Mononuclear cell (primary cell): ENCODE results near the gene RNPEPL1. TPM values are rescaled to one million over a fixed set of nuclear protein-coding genes. Genes with fewer than 3 reads are reported as not detected.

Experiments used
- H3K27me3 ChIP-seq: 2 replicates; pipeline ENCODE4 v1.6.0; 2011; ENCODE audit warnings: low read length, control low read depth; ENCODE audit not compliant: insufficient read depth
- H3K4me1 ChIP-seq: 2 replicates; pipeline ENCODE4 v1.5.1; 2011; ENCODE audit warnings: mild to moderate bottlenecking, low read length, control low read depth; ENCODE audit not compliant: insufficient read depth
- H3K4me3 ChIP-seq: 2 replicates; pipeline ENCODE4 v1.5.1; 2011; ENCODE audit warnings: mild to moderate bottlenecking, low read length, moderate library complexity
- H3K9me3 ChIP-seq: 2 replicates; pipeline ENCODE4 v1.5.1; 2011; ENCODE audit warnings: low read depth, mild to moderate bottlenecking, control low read depth, low read length
- total RNA-seq: library from RNA; depleted of rRNA; stranded (reverse); fragments of >200 nt; gene quantifications from one replicate; pipeline ENCODE4 v1.2.3, GENCODE V29; 2012

The RNPEPL1 gene
- total RNA-seq, 1 donor = 41.1 TPM

DNA sequence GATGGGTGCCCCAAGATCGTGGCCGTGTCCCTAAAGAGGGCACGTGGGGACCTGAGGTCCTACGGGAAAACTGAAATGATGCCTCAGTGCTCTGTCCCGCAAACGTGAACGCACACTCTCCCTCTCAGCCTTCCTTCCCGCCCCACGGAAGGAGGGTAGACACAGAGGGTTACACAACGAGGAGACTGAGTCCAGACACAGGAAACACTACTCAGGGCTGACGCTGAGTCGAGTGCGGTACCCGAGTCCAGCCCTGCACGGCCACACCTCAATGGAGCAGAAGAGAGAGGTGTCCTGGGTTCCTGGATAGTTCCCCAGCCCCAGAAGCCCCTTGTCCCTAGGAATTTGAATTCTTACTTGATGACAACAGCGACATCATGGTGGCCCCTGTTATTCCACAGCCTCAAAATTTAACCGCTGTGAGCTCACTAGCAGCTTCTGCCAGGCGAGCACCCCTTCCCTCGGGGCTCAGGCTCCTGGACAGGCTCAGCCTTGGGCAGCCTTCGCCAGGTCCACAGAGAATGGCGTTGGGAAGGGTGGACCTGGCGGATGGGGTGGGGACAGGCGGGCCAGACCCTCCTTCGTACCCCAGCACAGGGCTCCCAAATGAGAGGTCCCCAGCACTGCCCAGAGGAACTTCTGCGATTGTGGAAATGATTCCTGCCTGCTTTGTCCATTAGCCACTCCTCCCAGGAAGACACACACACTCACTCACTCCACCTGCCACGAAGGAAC is 980 bp upstream of the RNPEPL1 start:
- Histone ChIP-seq H3K4me1 (peaks cover 86% of the 10 kb centered on the region), H3K4me3 (peak overlapping the region; percentile 55), H3K27me3 (no peaks in the 10 kb centered on the region), H3K9me3 (no peaks in the 10 kb centered on the region)

DNA sequence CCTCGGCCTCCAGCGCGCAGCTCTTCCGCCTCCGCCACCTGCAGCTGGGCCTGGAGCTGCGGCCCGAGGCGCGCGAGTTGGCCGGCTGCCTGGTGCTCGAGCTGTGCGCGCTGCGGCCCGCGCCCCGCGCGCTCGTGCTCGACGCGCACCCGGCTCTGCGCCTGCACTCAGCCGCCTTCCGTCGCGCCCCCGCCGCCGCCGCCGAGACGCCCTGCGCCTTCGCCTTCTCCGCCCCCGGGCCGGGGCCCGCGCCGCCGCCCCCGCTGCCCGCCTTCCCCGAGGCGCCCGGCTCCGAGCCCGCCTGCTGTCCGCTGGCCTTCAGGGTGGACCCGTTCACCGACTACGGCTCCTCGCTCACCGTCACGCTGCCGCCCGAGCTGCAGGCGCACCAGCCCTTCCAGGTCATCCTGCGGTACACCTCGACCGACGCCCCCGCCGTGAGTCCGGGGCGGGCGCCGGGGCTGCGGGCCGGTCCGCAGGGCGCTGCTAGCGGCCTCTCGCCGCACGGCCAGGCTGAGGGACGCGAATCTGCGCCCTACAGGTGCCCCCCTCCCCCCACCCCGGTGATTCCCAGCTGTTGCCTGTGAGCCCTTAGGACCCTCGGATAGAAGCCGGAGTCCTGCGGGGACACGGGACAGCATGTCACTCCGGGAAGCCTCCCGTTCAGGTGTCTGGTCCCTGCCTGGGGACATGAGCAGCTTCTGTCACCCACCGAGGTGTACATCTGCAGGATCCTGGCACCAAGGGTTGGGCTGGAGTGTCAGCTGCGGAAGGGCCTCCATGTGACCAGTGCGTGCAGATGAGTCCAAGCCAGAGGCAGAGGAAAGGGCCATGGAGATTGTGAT is 616 bp downstream of the RNPEPL1 start:
- H3K4me3 ChIP-seq = peak overlapping the region; percentile 57

DNA sequence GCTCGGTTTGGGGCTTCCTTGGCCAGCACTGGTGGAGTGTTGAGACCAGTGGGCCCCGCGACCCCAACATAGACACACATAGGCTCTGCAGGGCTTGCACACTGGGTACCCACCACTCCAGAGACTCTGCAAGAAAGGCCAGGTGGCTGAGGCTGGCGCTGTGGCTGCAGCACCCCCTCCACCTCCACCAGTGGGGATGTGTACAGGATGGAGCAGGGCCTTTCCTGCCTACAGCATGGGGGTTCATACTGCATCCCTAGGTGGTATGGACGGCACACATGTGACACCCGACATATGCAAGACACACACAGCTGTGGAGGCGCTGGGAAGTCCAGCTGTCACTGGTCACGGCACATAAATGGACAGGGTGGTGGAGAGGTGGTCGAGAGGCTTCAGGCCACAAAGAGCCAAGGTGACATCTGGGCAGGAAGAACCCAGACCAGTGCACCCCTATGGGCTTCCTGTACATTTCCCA is 1.3 kb downstream of the RNPEPL1 start:
- H3K4me1 ChIP-seq = peaks cover 63% of the 10 kb centered on the region
- peak overlapping the region; percentile 57 for H3K4me3 ChIP-seq
- no peaks in the 10 kb centered on the region for H3K9me3 ChIP-seq
- no peaks in the 10 kb centered on the region for H3K27me3 ChIP-seq

More for the DNA sequence above, 616 bp downstream of the RNPEPL1 start:
- H3K9me3 ChIP-seq = no peaks in the 10 kb centered on the region
- no peaks in the 10 kb centered on the region for H3K27me3 ChIP-seq
- H3K4me1 ChIP-seq = peaks cover 70% of the 10 kb centered on the region

DNA sequence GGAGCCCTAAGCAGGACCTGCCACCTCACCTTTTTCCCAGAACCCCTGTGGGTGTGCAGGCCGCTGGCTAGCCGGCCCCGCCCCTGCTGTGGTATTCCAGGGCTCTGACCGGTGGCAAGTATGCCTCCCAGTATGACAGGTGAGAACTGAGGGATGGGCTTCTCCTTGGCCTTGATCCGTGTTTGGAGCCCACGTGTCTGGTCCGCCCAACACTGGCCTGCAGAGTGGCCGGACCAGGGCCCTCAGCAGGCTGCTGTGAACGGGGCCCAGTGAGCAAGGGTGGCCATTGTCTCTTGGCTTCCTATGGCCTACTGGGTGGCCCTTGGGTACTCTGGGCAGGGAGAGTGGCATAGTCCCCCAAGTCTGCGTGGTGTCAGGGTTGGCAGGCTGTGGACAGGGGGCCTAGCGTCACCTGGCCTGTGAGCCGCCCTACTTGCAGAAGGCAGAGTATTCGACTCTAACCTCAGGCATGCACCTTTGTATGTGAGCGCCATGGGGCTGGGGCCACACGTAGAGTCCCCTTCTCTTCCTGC is 1.8 kb downstream of the RNPEPL1 start:
- Histone ChIP-seq H3K4me1 (peaks cover 58% of the 10 kb centered on the region), H3K4me3 (peak overlapping the region; percentile 57), H3K27me3 (no peaks in the 10 kb centered on the region), H3K9me3 (no peaks in the 10 kb centered on the region)

DNA sequence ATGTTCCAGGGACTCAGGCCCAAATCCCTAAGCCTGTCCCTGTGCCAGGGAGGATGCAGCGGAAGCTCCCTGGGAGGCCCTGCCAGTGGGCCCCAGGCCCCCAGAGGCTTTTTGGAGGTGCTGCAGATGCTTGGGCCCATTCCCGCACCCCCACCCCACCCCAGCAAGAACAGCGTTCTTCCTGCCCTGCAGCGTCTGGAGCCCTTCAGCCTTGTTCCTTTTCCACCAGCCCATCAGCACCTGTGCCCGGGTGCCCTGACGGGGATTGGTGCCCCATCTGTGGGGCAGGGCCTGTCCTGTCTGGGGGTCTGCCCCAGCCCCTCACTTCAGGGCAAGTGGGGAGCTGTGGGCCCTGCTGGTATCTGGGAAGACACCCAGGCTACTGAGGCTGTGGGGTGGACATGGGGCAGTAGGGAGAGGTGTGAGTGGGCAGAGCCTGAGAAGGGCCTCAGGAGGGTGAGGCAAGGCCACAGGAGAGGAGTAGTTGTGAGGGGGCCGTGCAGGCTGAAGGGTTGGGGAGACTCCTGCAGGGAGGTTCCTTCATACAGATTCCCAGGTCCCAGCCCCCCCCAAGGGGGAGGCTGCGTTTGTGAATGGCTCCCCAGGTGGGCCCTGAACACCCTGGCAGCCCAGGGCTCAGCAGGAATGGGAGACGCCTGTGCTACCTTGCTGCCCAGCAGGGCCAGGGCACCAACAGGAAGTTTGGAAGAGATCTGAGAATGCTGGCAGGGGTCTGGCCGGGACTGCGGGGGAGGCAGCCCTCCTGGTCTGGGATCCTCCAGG is 2.4 kb downstream of the RNPEPL1 start:
- Histone ChIP-seq H3K4me3 (no peak overlapping the region), H3K9me3 (no peaks in the 10 kb centered on the region), H3K4me1 (peaks cover 51% of the 10 kb centered on the region), H3K27me3 (no peaks in the 10 kb centered on the region)

DNA sequence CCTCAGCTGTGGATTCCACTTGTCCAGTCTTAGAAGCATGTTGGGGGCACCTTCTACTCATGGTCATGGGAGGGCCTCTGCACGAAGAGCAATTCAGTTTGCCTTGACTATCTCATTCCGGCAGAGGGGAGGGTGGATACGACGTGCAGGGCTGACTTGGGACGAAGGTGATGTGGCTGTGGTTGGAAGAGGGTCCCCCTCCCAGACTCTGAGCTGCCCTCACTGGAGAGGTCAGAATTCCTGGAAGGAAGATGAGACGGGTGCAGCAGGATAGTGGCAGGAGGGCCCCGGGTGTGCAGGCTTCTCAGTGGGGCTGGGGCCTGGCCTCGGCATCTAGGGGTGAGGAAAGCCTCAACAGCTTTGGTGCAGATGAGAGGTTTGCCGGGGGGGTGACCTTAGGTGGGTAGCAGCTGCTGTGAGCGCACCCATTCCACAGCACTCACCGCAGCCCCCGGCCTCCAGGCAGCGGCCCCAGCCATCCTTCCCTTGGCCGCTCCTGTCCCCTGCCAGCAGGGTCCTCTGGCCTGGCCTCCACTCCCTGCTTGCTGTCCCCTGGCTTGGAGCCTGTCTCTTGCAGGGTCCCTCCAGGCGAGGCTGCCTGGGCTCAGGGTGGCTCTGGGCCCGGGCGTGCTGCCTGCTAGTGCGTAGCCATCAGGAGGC is 3.2 kb downstream of the RNPEPL1 start:
- H3K4me1 ChIP-seq = peaks cover 46% of the 10 kb centered on the region
- no peaks in the 10 kb centered on the region for H3K27me3 ChIP-seq
- no peaks in the 10 kb centered on the region for H3K9me3 ChIP-seq
- H3K4me3 ChIP-seq = no peak overlapping the region

DNA sequence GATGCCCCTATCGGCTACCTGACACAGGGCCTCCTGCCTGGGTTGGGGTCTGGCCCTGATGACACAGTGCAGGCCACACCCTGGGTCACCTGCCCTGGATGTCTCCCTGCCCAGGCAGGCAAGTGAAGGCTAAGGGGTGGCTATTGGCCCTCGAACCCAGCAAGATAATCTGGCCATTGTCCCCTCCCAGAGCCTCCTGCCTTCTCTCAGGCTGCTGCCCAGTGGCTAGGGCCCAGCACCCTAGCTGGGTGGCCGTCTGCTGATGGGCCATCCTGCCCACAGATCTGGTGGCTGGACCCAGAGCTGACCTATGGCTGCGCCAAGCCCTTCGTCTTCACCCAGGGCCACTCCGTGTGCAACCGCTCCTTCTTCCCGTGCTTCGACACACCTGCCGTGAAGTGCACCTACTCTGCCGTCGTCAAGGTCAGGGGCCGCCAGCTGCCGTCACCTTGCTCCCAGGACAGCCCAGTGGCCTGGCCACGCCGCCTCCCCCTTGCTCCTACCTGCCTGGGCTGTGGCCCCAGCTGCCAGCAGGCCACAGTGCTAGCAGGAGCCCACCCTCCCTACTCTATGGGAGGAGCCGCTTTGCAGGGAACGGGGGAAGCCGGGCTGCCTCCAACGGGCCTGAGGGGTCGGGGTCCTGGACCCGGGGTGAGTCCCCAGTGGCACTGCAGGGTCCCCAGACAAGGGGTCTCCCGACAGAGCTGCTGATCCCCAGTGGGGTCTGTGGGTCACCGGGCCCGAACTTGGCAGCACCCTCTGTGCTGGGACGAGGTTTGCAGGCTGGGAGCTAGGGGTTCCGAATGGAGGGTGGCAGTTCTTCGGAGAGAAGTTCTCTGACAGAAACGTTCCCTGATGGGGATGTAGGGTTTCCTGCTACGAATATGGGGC is 4.1 kb downstream of the RNPEPL1 start:
- no peaks in the 10 kb centered on the region for H3K27me3 ChIP-seq
- H3K9me3 ChIP-seq = no peaks in the 10 kb centered on the region
- H3K4me1 ChIP-seq = peaks cover 36% of the 10 kb centered on the region
- H3K4me3 ChIP-seq = no peak overlapping the region

DNA sequence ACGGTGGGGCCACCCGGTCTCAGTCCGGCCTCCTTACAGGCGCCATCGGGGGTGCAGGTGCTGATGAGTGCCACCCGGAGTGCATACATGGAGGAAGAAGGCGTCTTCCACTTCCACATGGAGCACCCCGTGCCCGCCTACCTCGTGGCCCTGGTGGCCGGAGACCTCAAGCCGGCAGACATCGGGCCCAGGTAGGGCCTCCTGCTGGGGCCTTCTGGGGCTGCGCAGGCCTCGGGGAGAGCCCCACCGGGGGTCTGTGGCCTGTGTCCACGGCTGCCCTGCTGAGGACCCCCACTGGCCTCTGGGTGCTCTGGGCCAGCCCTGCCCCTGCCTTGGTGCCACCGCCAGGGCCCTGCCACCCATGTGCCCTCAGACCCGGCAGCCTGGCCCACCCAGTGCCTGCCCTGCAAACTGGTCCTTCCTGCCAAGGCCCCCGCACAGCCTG is 4.8 kb downstream of the RNPEPL1 start:
- Histone ChIP-seq H3K4me3 (no peak overlapping the region), H3K4me1 (peaks cover 32% of the 10 kb centered on the region), H3K9me3 (no peaks in the 10 kb centered on the region)

DNA sequence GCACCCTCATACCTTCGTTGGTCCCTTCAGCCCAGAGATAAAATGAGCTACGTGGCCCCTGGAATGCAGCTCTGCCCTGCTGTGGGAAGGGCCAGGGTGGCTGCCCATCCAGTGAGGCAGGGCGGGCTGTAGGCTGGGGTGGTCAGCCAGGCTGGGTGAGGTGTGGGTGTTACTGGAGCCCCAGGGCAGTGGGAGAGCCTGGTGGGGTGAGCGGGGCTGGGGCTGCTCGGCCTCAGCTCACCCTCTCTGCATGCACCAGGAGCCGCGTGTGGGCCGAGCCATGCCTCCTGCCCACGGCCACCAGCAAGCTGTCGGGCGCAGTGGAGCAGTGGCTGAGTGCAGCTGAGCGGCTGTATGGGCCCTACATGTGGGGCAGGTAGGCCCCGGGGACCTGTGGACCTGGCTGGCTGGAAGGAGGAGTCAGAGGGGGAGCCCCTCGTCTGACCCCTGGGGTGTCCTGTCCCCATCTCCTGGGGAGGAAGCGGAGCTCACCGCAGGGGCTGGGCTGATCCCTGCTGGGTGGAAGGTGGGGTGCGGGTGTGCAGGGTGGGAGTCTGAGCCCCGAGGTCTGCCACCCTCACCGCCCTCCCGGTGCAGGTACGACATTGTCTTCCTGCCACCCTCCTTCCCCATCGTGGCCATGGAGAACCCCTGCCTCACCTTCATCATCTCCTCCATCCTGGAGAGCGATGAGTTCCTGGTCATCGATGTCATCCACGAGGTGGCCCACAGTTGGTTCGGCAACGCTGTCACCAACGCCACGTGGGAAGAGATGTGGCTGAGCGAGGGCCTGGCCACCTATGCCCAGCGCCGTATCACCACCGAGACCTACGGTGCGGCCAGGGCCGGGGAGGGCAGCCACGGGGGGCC is 5.5 kb downstream of the RNPEPL1 start:
- peaks cover 39% of the 10 kb centered on the region for H3K4me1 ChIP-seq
- H3K9me3 ChIP-seq = no peaks in the 10 kb centered on the region
- no peak overlapping the region for H3K4me3 ChIP-seq
- no peaks in the 10 kb centered on the region for H3K27me3 ChIP-seq

More for the DNA sequence above, 4.8 kb downstream of the RNPEPL1 start:
- H3K27me3 ChIP-seq = no peaks in the 10 kb centered on the region

DNA sequence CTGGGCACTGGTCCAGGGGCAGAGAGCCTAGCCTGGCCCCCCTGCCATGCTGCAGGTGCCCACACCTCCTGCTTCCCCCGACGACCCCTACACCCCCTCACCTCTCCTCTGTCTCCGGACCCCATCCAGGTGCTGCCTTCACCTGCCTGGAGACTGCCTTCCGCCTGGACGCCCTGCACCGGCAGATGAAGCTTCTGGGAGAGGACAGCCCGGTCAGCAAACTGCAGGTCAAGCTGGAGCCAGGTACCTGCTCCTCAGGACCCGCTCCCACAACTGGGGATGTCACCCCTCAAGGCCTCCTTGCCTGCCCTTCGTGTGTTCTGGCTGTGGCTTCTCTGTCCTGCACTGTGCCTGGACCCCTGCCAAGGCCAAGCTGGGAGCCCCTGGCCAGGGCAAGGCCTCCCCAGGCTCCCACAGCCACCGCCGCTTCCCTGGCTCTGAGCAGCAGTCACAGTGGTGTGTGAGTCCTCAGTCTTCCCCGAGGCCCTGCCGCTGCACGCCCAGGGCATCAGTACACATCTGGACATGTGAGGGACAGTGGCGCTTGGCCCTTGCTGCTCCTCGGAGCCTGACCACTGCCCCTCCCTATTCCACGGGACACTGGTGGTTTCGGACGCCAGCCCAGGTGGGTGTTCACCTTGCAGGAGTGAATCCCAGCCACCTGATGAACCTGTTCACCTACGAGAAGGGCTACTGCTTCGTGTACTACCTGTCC is 6.3 kb downstream of the RNPEPL1 start:
- Histone ChIP-seq H3K27me3 (no peaks in the 10 kb centered on the region), H3K9me3 (no peaks in the 10 kb centered on the region), H3K4me1 (peaks cover 41% of the 10 kb centered on the region), H3K4me3 (no peak overlapping the region)

DNA sequence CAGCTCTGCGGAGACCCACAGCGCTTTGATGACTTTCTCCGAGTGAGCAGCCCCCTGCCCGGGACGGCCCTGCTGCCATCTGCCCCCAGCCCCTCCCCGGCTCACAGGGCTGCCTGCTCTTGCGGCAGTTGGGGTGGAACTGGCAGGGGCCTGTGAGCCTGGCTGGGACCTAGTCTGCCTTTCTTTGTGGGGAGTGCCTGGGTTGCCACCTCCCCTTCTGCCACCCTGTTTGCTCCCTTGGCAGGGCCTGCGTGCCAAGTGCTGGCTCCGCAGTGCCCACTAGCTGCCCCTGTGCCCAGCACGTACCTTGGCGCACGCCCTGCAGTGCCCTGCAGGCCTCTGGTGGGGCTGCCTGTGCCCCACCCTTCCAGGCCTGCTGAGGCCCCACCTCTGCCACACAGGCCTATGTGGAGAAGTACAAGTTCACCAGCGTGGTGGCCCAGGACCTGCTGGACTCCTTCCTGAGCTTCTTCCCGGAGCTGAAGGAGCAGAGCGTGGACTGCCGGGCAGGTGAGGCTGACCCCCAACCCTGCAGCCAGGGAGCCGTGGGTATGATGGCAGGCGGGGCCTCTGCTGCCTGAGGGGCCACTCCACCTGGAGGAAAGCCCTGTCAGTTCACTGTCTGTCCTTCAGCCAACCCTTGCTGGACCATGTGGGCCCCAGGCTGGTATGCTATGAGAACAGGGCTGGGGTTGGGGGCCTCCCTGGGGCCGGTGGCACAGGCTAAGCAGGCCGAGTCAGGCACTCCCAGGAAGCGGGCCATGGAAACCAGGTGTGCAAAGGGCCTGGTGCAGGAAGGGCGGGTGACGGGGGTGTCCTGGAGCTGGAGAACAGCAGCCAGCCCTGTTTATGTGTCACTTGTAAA is 7.0 kb downstream of the RNPEPL1 start:
- H3K4me3 ChIP-seq = no peak overlapping the region
- H3K27me3 ChIP-seq = no peaks in the 10 kb centered on the region
- peaks cover 41% of the 10 kb centered on the region for H3K4me1 ChIP-seq
- H3K9me3 ChIP-seq = no peaks in the 10 kb centered on the region

DNA sequence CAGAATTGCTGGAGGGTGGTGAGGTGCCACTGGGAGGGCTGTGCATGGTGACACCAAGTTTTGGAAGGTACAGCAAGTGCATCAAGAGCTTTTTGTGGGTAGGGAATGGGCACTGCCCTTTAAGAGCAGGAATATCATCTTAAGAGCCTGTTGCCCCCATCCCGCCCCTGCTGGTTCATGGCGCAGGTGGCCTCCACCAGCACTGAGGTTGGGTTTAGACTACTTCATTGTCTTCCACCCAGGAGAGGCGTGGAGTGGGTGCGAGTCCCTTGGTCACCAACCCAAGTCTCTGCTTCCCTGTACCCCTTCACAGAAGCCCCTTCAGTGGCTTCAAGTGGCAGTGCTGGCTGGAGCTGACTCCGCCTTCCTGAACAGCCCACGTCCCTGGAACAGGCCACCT is 7.8 kb downstream of the RNPEPL1 start:
- no peak overlapping the region for H3K4me3 ChIP-seq
- H3K9me3 ChIP-seq = no peaks in the 10 kb centered on the region
- peaks cover 41% of the 10 kb centered on the region for H3K4me1 ChIP-seq
- H3K27me3 ChIP-seq = no peaks in the 10 kb centered on the region
